ENCODE data around the gene COX14. TPM values are rescaled to one million over a fixed set of nuclear protein-coding genes. Genes with fewer than 3 reads are reported as not detected.

The COX14 gene
- total RNA-seq (ENCODE audit: unreplicated experiment), result 23.3 TPM
- long read RNA-seq, transcript COX14-203 (2 exons, 739 nt), result major isoform, 15 of 17 reads
- long read RNA-seq, partial matches to known transcripts, result 0 of 17 reads
- long read RNA-seq, other reads (novel, unspliced or antisense), result 0 of 17 reads

GRCh38 chr12:50111693-50112455, at the start of gene COX14:
Gene COX14 (plus strand): TSS chr12:50112236. CDS start chr12:50120044, 7,808 bp downstream.
- peak within 1 kb of the TSS; percentile 99 for H3K4me3 Mint-ChIP-seq (ENCODE audit: unreplicated experiment)
- H3K9me3 Mint-ChIP-seq (ENCODE audit: unreplicated experiment), result peaks cover 4% of the 10 kb centered on the region
- peak; percentile 98 for DNase-seq
- peaks cover 5% of the 10 kb centered on the region for H3K27me3 Mint-ChIP-seq (ENCODE audit: unreplicated experiment)
- peak within 1 kb of the TSS; percentile 91 for H3K27ac Mint-ChIP-seq (ENCODE audit: unreplicated experiment)
- peaks cover 9% of the 10 kb centered on the region for H3K4me1 Mint-ChIP-seq (ENCODE audit: low read depth, unreplicated experiment)
- no peak for TF ChIP-seq CTCF (IDR thresholded peaks at IDR 0.05; ENCODE audit: partially characterized antibody, unreplicated experiment)
- H3K36me3 Mint-ChIP-seq (ENCODE audit: unreplicated experiment), result no peaks in the 10 kb centered on the region

- peak overlapping the region; percentile 82 for H3K4me3 Mint-ChIP-seq (ENCODE audit: unreplicated experiment)
- DNase-seq, result peak; percentile 45
Observed at GRCh38 chr12:50062728-50063460, 49.1 kb upstream of the COX14 start.

GRCh38 chr12:50065726-50066310, 46.2 kb upstream of the COX14 start:
- TF ChIP-seq CTCF (IDR thresholded peaks at IDR 0.05; ENCODE audit: partially characterized antibody, unreplicated experiment), result no peak
- H3K4me3 Mint-ChIP-seq (ENCODE audit: unreplicated experiment), result no peak overlapping the region
- no peak for DNase-seq
- peaks cover 20% of the 10 kb centered on the region for H3K36me3 Mint-ChIP-seq (ENCODE audit: unreplicated experiment)
- H3K9me3 Mint-ChIP-seq (ENCODE audit: unreplicated experiment), result peaks cover 6% of the 10 kb centered on the region
- H3K27me3 Mint-ChIP-seq (ENCODE audit: unreplicated experiment), result peaks cover 18% of the 10 kb centered on the region
- no peak overlapping the region for H3K27ac Mint-ChIP-seq (ENCODE audit: unreplicated experiment)
- H3K4me1 Mint-ChIP-seq (ENCODE audit: low read depth, unreplicated experiment), result peaks cover 41% of the 10 kb centered on the region

More at GRCh38 chr12:50062728-50063460, 49.1 kb upstream of the COX14 start:
- Mint-ChIP-seq H3K27ac (ENCODE audit: unreplicated experiment) (peak overlapping the region; percentile 79), H3K9me3 (ENCODE audit: unreplicated experiment) (peaks cover 16% of the 10 kb centered on the region), H3K36me3 (ENCODE audit: unreplicated experiment) (peaks cover 21% of the 10 kb centered on the region), H3K27me3 (ENCODE audit: unreplicated experiment) (peaks cover 13% of the 10 kb centered on the region), H3K4me1 (ENCODE audit: low read depth, unreplicated experiment) (peaks cover 47% of the 10 kb centered on the region)
- TF ChIP-seq CTCF (IDR thresholded peaks at IDR 0.05; ENCODE audit: partially characterized antibody, unreplicated experiment), result no peak

GRCh38 chr12:50066402-50066801, 45.6 kb upstream of the COX14 start:
- DNase-seq, result no peak
- Mint-ChIP-seq H3K27me3 (ENCODE audit: unreplicated experiment) (peaks cover 16% of the 10 kb centered on the region), H3K4me3 (ENCODE audit: unreplicated experiment) (no peak overlapping the region), H3K4me1 (ENCODE audit: low read depth, unreplicated experiment) (peaks cover 38% of the 10 kb centered on the region), H3K36me3 (ENCODE audit: unreplicated experiment) (peaks cover 15% of the 10 kb centered on the region), H3K9me3 (ENCODE audit: unreplicated experiment) (peaks cover 8% of the 10 kb centered on the region), H3K27ac (ENCODE audit: unreplicated experiment) (no peak overlapping the region)
- TF ChIP-seq CTCF (IDR thresholded peaks at IDR 0.05; ENCODE audit: partially characterized antibody, unreplicated experiment), result no peak

All from glutamatergic neuron (in vitro differentiated cells).